Astrocyte of the spinal cord (primary cell): Measurements from ENCODE around the gene TMEM9.

ENCODE experiments used
- DNase-seq: peaks from one replicate; pipeline ENCODE4 v3.0.0; 2011; ENCODE audit warnings: low read depth, low spot score
- H3K4me3 ChIP-seq: 2 replicates; pipeline ENCODE4 v1.5.1; 2011; ENCODE audit warnings: low read depth, mild to moderate bottlenecking, low read length, moderate library complexity
- CTCF ChIP-seq: IDR thresholded peaks from 2 replicates; pipeline ENCODE4 v1.5.1; 2012; ENCODE audit warnings: low read depth, mild to moderate bottlenecking, low read length, inconsistent platforms
- in situ Hi-C: cut with HindIII; loops from 2 replicates; pipeline ENCODE4 v1.10.0; 2017; ENCODE audit warnings: low sequenced_read_pairs

The TMEM9 gene

GRCh38 chr1:201142849-201143725 lies 11.2 kb downstream of the TMEM9 start:
- in situ Hi-C loops: no loop called here
- no peak for DNase-seq
- TF ChIP-seq CTCF: no peak
- no peak overlapping the region for H3K4me3 ChIP-seq

GRCh38 chr1:201142011-201142848 lies 12.0 kb downstream of the TMEM9 start:
- no peak overlapping the region for H3K4me3 ChIP-seq
- TF ChIP-seq CTCF: no peak
- in situ Hi-C loops: no loop called here
- DNase-seq: no peak

GRCh38 chr1:201141418-201141817 lies 12.9 kb downstream of the TMEM9 start:
- DNase-seq: no peak
- in situ Hi-C loops: no loop called here
- TF ChIP-seq CTCF: no peak
- no peak overlapping the region for H3K4me3 ChIP-seq

GRCh38 chr1:201140941-201141260 lies 13.4 kb downstream of the TMEM9 start:
- DNase-seq: no peak
- H3K4me3 ChIP-seq: no peak overlapping the region
- in situ Hi-C loops: no loop called here
- no peak for TF ChIP-seq CTCF

- no peak overlapping the region for H3K4me3 ChIP-seq
- no peak for DNase-seq
- TF ChIP-seq CTCF: no peak
- in situ Hi-C loops: no loop called here
Observed at GRCh38 chr1:201140235-201140940, 13.9 kb downstream of the TMEM9 start.

GRCh38 chr1:201139756-201140155 lies 14.5 kb downstream of the TMEM9 start:
- in situ Hi-C loops: no loop called here
- DNase-seq: no peak
- TF ChIP-seq CTCF: no peak
- H3K4me3 ChIP-seq: no peak overlapping the region
